Adrenal gland (tissue), 12 donors: Measurements from ENCODE around the gene C21orf58. TPM values are rescaled to one million over a fixed set of nuclear protein-coding genes. Genes with fewer than 3 reads are reported as not detected.

Experiments
- DNase-seq, 7 donors: peaks; one replicate each; pipeline ENCODE4 v3.0.0-alpha.2; 2019 to 2020
- H3K27ac ChIP-seq, 5 donors: fragments of 200-600 bp; sonication (generic) in 4 of 5; 1 replicate in 3 of 5; 2 replicates in 2 of 5; pipeline versions ENCODE4 v1.5.1 to v1.8.0; 2016 to 2020; ENCODE audit warnings: mild to moderate bottlenecking in 1 of 5
- H3K27me3 ChIP-seq: fragments of 200-600 bp; 2 replicates; pipeline ENCODE4 v1.8.0; 2021
- H3K36me3 ChIP-seq, 2 donors: fragments of 200-600 bp; replicated peaks in 1 of 2; 1 replicate in 1 of 2; 2 replicates in 1 of 2; pipeline versions ENCODE4 v1.5.1 to v1.8.0; 2018 to 2022
- H3K4me1 ChIP-seq, 2 donors: fragments of 200-600 bp; replicated peaks in 1 of 2; 1 replicate in 1 of 2; 2 replicates in 1 of 2; pipeline versions ENCODE4 v1.5.1 to v1.8.0; 2018 to 2021
- H3K4me3 ChIP-seq, 4 donors: fragments of 200-600 bp; sonication (generic) in 3 of 4; one replicate each; pipeline ENCODE4 v1.5.1; 2016 to 2018
- H3K9me3 ChIP-seq, 3 donors: fragments of 200-600 bp; sonication (generic) in 1 of 3; replicated peaks in 1 of 3; 1 replicate in 2 of 3; 2 replicates in 1 of 3; pipeline versions ENCODE4 v1.5.1 to v1.8.0; 2016 to 2021
- POLR2A ChIP-seq, 2 donors: fragments of 450-650 bp; IDR thresholded peaks; one replicate each; pipeline ENCODE4 v1.6.1; 2017; ENCODE audit warnings: antibody characterized with exemption in 2 of 2, mild to moderate bottlenecking in 2 of 2, moderate library complexity in 1 of 2
- WGBS, 4 donors: extraction: QIAGEN DNeasy Blood & Tissue Kit in 2 of 4; methylation state at CpG; one replicate each; pipeline versions ENCODE4 v1.1.5 to v1.1.7; 2013 to 2017; 5-methylcytosine and 5-hydroxymethylcytosine counted together
- intact Hi-C, 2 donors: fragments of 100-400 bp; cut with DNase I; formaldehyde crosslinking; loops; one replicate each; pipeline versions ENCODE4 v1.14.1 to v1.15.0; 2022 to 2023
- polyA plus RNA-seq, 3 donors: library from polyadenylated mRNA; stranded (reverse); fragments of 200-250 nt in 2 of 3; fragments of 350-450 nt in 1 of 3; fragmentation: Illumina TruSeq in 1 of 3; extraction: RNeasy Lipid Tissue Mini Kit (QIAGEN cat#74804) in 1 of 3; gene quantifications; one replicate each; pipeline ENCODE4 v1.2.3, GENCODE V29; 2013 to 2014
- total RNA-seq, 9 donors: library from RNA; depleted of rRNA in 4 of 9; stranded (reverse); fragments of >200 nt in 4 of 9; fragments of 120-200 nt in 1 of 9; fragmentation: NEBNext Ultra II Directional in 1 of 9; extraction: Animal tissue kit (Norgen Biotek cat#: 25700) in 1 of 9; gene quantifications; one replicate each; pipeline versions ENCODE4 v1.1.0 to v1.2.4, GENCODE V29; 2013 to 2023
- TF ChIP-seq, protein P1 (sequence below), 6 experiments: fragments of 450-650 bp in 4 of 6; fragments of 200-600 bp in 2 of 6; sonication (generic) in 1 of 6; IDR thresholded peaks; 1 replicate in 5 of 6; 2 replicates in 1 of 6; pipeline versions ENCODE4 v1.5.1 to v1.8.0; 2016 to 2021; ENCODE audit warnings: antibody characterized with exemption in 6 of 6, mild to moderate bottlenecking in 2 of 6, moderate library complexity in 1 of 6
- donor health status: healthy with polysubstance abuse.
- donor health status: Bipolar disorder and iron deficiency.
- donor health status: DM: yes; HTN: yes; CAD: no.
- donor health status: DM: no; HTN: no; CAD: no.
- donor health status: DM: no; HTN: no; CAD: no.
- donor health status: DM: yes; HTN: yes; CAD: no.

Gene C21orf58
- total and polyA plus RNA-seq, 12 donors = 0.46 to 15.0 (median 2.3) TPM

GRCh38 chr21:46284077-46284644, 39.5 kb downstream of the C21orf58 start:
- 64 to 77% (median 70%) methylated on average over 11 to 15 of the region's 15 CpGs for WGBS, 4 donors
- Histone ChIP-seq H3K36me3 (peaks cover 0 to 49% of the 10 kb centered on the region in 2 donors), H3K27me3 (no peaks in the 10 kb centered on the region), H3K9me3 (no peaks in the 10 kb centered on the region), H3K27ac (peak overlapping the region in 1 of 5 donors; percentile 96), H3K4me3 (peak overlapping the region in 1 of 4 donors; percentile 20), H3K4me1 (peaks cover 18 to 51% of the 10 kb centered on the region in 2 donors)
- TF ChIP-seq POLR2A (IDR thresholded peaks at IDR 0.05) = no peak
- TF ChIP-seq, protein P1, sequence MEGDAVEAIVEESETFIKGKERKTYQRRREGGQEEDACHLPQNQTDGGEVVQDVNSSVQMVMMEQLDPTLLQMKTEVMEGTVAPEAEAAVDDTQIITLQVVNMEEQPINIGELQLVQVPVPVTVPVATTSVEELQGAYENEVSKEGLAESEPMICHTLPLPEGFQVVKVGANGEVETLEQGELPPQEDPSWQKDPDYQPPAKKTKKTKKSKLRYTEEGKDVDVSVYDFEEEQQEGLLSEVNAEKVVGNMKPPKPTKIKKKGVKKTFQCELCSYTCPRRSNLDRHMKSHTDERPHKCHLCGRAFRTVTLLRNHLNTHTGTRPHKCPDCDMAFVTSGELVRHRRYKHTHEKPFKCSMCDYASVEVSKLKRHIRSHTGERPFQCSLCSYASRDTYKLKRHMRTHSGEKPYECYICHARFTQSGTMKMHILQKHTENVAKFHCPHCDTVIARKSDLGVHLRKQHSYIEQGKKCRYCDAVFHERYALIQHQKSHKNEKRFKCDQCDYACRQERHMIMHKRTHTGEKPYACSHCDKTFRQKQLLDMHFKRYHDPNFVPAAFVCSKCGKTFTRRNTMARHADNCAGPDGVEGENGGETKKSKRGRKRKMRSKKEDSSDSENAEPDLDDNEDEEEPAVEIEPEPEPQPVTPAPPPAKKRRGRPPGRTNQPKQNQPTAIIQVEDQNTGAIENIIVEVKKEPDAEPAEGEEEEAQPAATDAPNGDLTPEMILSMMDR (IDR thresholded peaks at IDR 0.05) = no peak
- intact Hi-C loops = no loop called here
- DNase-seq = no peak

DNA sequence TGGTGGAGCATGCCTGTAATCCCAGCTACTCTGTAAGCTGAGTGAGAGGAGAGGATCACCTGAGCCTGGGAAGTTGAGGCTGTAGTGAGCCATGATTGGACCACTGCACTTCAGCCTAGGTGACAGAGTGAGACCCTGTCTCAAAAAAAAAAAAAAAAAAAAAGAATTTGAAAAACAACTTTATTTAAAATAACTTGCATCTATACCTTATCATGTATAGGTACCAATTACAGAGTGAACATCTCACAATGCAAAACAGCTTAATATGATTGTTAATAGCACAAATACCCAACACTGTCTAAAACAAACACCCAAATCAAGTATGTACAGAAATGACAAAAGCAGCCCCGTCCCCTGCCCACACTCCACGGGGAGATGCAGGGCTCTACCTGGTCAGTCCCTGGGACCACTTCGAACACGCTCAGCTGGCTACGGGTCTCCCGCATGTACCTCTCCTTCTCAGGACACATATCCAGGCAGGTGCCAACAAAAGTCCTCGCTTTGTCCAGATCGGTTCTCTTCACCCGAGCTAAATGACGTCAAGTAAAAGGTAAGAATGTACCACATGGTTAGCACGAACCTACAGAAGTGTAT, 48.8 kb downstream of the C21orf58 start:
- no peak for DNase-seq
- Histone ChIP-seq H3K4me3 (no peak overlapping the region), H3K36me3 (peaks cover 0 to 99% of the 10 kb centered on the region in 2 donors), H3K4me1 (no peaks in the 10 kb centered on the region), H3K9me3 (no peaks in the 10 kb centered on the region), H3K27me3 (no peaks in the 10 kb centered on the region), H3K27ac (no peak overlapping the region)
- WGBS, 4 donors = 91 to 94% (median 93%) methylated on average over 11 of the region's 11 CpGs
- TF ChIP-seq, protein P1 (IDR thresholded peaks at IDR 0.05) = no peak
- no peak for TF ChIP-seq POLR2A (IDR thresholded peaks at IDR 0.05)
- intact Hi-C loops = no loop called here

DNA sequence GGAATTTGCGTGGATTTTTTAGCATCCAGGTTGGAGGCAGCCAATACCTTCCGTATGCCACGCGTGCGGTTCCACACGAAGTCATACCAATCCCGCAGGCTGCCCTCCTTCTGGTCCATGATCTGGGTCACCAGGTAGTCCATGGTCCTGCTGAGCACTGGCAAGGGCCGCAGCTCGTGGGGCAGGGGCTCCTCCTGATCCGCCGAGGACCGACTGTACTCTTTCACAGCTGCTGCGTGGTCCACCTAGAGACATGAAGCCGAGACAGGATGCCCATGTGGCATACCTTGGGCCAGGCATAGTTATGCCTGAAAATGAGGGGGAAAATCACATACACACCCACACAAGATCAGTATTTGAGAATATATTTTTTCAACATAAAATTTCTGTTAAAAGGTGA, 50.3 kb downstream of the C21orf58 start:
- WGBS, 4 donors = 89 to 96% (median 94%) methylated on average over 14 of the region's 14 CpGs
- intact Hi-C loops = no loop called here
- Histone ChIP-seq H3K27ac (no peak overlapping the region), H3K36me3 (peaks cover 0 to 99% of the 10 kb centered on the region in 2 donors), H3K9me3 (no peaks in the 10 kb centered on the region), H3K27me3 (no peaks in the 10 kb centered on the region), H3K4me3 (no peak overlapping the region), H3K4me1 (no peaks in the 10 kb centered on the region)
- DNase-seq = no peak
- TF ChIP-seq POLR2A (IDR thresholded peaks at IDR 0.05) = no peak
- TF ChIP-seq, protein P1 (IDR thresholded peaks at IDR 0.05) = no peak

GRCh38 chr21:46269466-46269865, 54.2 kb downstream of the C21orf58 start:
- H3K27me3 ChIP-seq = no peaks in the 10 kb centered on the region
- H3K36me3 ChIP-seq = peaks cover 0 to 99% of the 10 kb centered on the region in 2 donors
- WGBS, 4 donors = 93 to 97% (median 95%) methylated on average over 10 of the region's 10 CpGs
- H3K9me3 ChIP-seq = no peaks in the 10 kb centered on the region
- intact Hi-C loops = no loop called here
- H3K4me1 ChIP-seq = no peaks in the 10 kb centered on the region
- no peak for DNase-seq
- no peak for TF ChIP-seq POLR2A (IDR thresholded peaks at IDR 0.05)
- TF ChIP-seq, protein P1 (IDR thresholded peaks at IDR 0.05) = no peak
- no peak overlapping the region for H3K27ac ChIP-seq
- no peak overlapping the region for H3K4me3 ChIP-seq
